Keratinocyte (primary cell): Measurements from ENCODE around the gene SLX4IP. TPM values are rescaled to one million over a fixed set of nuclear protein-coding genes. Genes with fewer than 3 reads are reported as not detected.
A peak's percentile ranks its signal among the peaks of the same experiment; 100 is the strongest.

ENCODE experiments used
- DNase-seq: peaks from one replicate; pipeline ENCODE4 v3.0.0-alpha.2; 2011; ENCODE audit warnings: low read depth, missing footprints, low spot score
- FAIRE-seq: peaks from 2 replicates; lab custom pipeline; 2011; peaks lifted over from hg19 to GRCh38; lab: Jason Lieb, UNC
- H2AFZ ChIP-seq: 2 replicates; pipeline ENCODE4 v1.6.0; 2012; ENCODE audit warnings: low read length, control low read depth, inconsistent platforms; ENCODE audit not compliant: control insufficient read depth
- H3K27ac ChIP-seq: 2 replicates; pipeline ENCODE4 v1.5.1; 2011; ENCODE audit warnings: low read length; ENCODE audit not compliant: control insufficient read depth, insufficient read depth
- H3K27me3 ChIP-seq: 3 replicates; pipeline ENCODE4 v1.6.0; 2011; ENCODE audit warnings: low read length; ENCODE audit not compliant: control insufficient read depth, insufficient read depth; ENCODE audit errors: extremely low read depth
- H3K36me3 ChIP-seq, 2 experiments: 2 replicates in 1 of 2; 3 replicates in 1 of 2; pipeline ENCODE4 v1.5.1; 2011; ENCODE audit warnings: low read length in 2 of 2, mild to moderate bottlenecking in 1 of 2; ENCODE audit not compliant: control insufficient read depth in 2 of 2, insufficient read depth in 2 of 2; ENCODE audit errors: extremely low read depth in 1 of 2
- H3K4me1 ChIP-seq: 3 replicates; pipeline ENCODE4 v1.5.1; 2011; ENCODE audit warnings: low read length; ENCODE audit not compliant: control insufficient read depth, insufficient read depth; ENCODE audit errors: extremely low read depth
- H3K4me2 ChIP-seq: 3 replicates; pipeline ENCODE4 v1.6.0; 2011; ENCODE audit warnings: low read depth, low read length; ENCODE audit not compliant: control insufficient read depth, insufficient read depth; ENCODE audit errors: extremely low read depth
- H3K4me3 ChIP-seq, 3 experiments: fragments of 200-600 bp in 1 of 3; sonication (generic) in 1 of 3; 2 replicates in 2 of 3; 3 replicates in 1 of 3; pipeline ENCODE4 v1.5.1; 2011 to 2016; ENCODE audit warnings: low read length in 3 of 3, mild to moderate bottlenecking in 3 of 3, control low read depth in 2 of 3, inconsistent platforms in 1 of 3, low read depth in 1 of 3, mixed read lengths in 1 of 3, mixed run types in 1 of 3, moderate library complexity in 1 of 3; ENCODE audit not compliant: control insufficient read depth in 2 of 3, insufficient read depth in 2 of 3; ENCODE audit errors: extremely low read depth in 1 of 3
- H3K79me2 ChIP-seq: 2 replicates; pipeline ENCODE4 v1.6.0; 2012; ENCODE audit warnings: low read length; ENCODE audit not compliant: control insufficient read depth, insufficient read depth
- H3K9ac ChIP-seq: 3 replicates; pipeline ENCODE4 v1.6.0; 2011; ENCODE audit warnings: low read length; ENCODE audit not compliant: control insufficient read depth, insufficient read depth; ENCODE audit errors: extremely low read depth
- H3K9me1 ChIP-seq: 3 replicates; pipeline ENCODE4 v1.6.0; 2011; ENCODE audit warnings: low read length; ENCODE audit not compliant: control insufficient read depth, insufficient read depth; ENCODE audit errors: extremely low read depth
- H3K9me3 ChIP-seq: 2 replicates; pipeline ENCODE4 v1.5.1; 2012; ENCODE audit warnings: low read depth, low read length; ENCODE audit not compliant: control insufficient read depth
- H4K20me1 ChIP-seq: 3 replicates; pipeline ENCODE4 v1.6.0; 2011; ENCODE audit warnings: low read length; ENCODE audit not compliant: control insufficient read depth, insufficient read depth; ENCODE audit errors: extremely low read depth
- CTCF ChIP-seq, 3 experiments: IDR thresholded peaks in 1 of 3; conservative IDR thresholded peaks in 1 of 3; optimal IDR thresholded peaks in 1 of 3; 2 replicates in 2 of 3; 3 replicates in 1 of 3; pipeline versions ENCODE3 to v1.5.1; 2011; ENCODE audit warnings: low read length in 3 of 3, mild to moderate bottlenecking in 3 of 3, moderate library complexity in 2 of 3, control low read depth in 1 of 3, inconsistent platforms in 1 of 3; ENCODE audit not compliant: insufficient read depth in 2 of 3; ENCODE audit errors: extremely low read depth in 1 of 3
- EZH2 ChIP-seq: IDR thresholded peaks from one replicate; pipeline ENCODE4 v1.6.1; 2012; ENCODE audit warnings: inconsistent platforms, mild to moderate bottlenecking, low read length, moderate library complexity
- dilution Hi-C: fragments of 300-500 bp; cut with MboI; formaldehyde crosslinking; loops from one replicate; pipeline ENCODE4 v1.7.0; 2020; ENCODE audit warnings: low sequenced_read_pairs; ENCODE audit not compliant: extremely low pct_ligation_motif_present
- polyA plus RNA-seq, 5 experiments: library from polyadenylated mRNA; depleted of rRNA in 3 of 5; stranded (reverse) in 3 of 5; stranded (forward) in 1 of 5; unstranded in 1 of 5; fragments of >200 nt; gene quantifications; 1 replicate in 1 of 5; 2 replicates in 3 of 5; 3 replicates in 1 of 5; pipeline versions ENCODE4 v1.2.1 to v1.2.3, GENCODE V29; 2011 to 2012; ENCODE audit warnings: missing spikeins in 2 of 5, low read depth in 1 of 5, low replicate concordance in 1 of 5

Gene SLX4IP
- polyA plus RNA-seq, 1 donor (not counting 4 experiments of a cell fraction or from before 2014, with no cell fraction given), result 3.0 TPM

GRCh38 chr20:10641893-10642292 is 206.8 kb downstream of the SLX4IP start:
- no peak overlapping the region for H3K27ac ChIP-seq
- dilution Hi-C loops, result no loop called here
- H3K4me3 ChIP-seq, result no peak overlapping the region
- H3K4me2 ChIP-seq, result no peak overlapping the region
- H3K9ac ChIP-seq, result no peak overlapping the region
- H3K27me3 ChIP-seq, result no peaks in the 10 kb centered on the region
- no peak overlapping the region for H2AFZ ChIP-seq
- FAIRE-seq, result no peak
- H3K9me1 ChIP-seq, result peaks cover 3% of the 10 kb centered on the region
- peaks cover 59 to 89% of the 10 kb centered on the region in 2 experiments for H3K36me3 ChIP-seq
- H3K79me2 ChIP-seq, result peaks cover 63% of the 10 kb centered on the region
- no peak for DNase-seq
- TF ChIP-seq EZH2, result no peak
- no peak for TF ChIP-seq CTCF (optimal IDR thresholded peaks at IDR 0.05 in 1 of 3, IDR thresholded peaks at IDR 0.05 in 1 of 3, conservative IDR thresholded peaks at IDR 0.05 in 1 of 3; ENCODE audit: extremely low read depth in 1 of 3, insufficient read depth in 2 of 3, low read length in 3 of 3)
- peaks cover 58% of the 10 kb centered on the region for H3K4me1 ChIP-seq
- H4K20me1 ChIP-seq, result peaks cover 25% of the 10 kb centered on the region
- no peaks in the 10 kb centered on the region for H3K9me3 ChIP-seq

- Histone ChIP-seq H4K20me1 (peaks cover 30% of the 10 kb centered on the region), H3K4me1 (peaks cover 47% of the 10 kb centered on the region), H3K4me3 (no peak overlapping the region), H3K79me2 (peaks cover 73% of the 10 kb centered on the region), H3K27ac (peak overlapping the region; percentile 65), H3K36me3 (peaks cover 68 to 89% of the 10 kb centered on the region in 2 experiments), H3K9ac (no peak overlapping the region), H3K27me3 (no peaks in the 10 kb centered on the region), H3K9me1 (no peaks in the 10 kb centered on the region), H3K4me2 (no peak overlapping the region), H2AFZ (no peak overlapping the region), H3K9me3 (no peaks in the 10 kb centered on the region)
- TF ChIP-seq EZH2 (no peak), CTCF (optimal IDR thresholded peaks at IDR 0.05 in 1 of 3, IDR thresholded peaks at IDR 0.05 in 1 of 3, conservative IDR thresholded peaks at IDR 0.05 in 1 of 3; ENCODE audit: extremely low read depth in 1 of 3, insufficient read depth in 2 of 3, low read length in 3 of 3) (no peak)
- FAIRE-seq (peak; percentile 34), DNase-seq (no peak)
- dilution Hi-C loops, result no loop called here
Observed at GRCh38 chr20:10642856-10643559, 207.9 kb downstream of the SLX4IP start.
